G401 (cell line): Measurements from ENCODE around the gene UBR2. TPM values are rescaled to one million over a fixed set of nuclear protein-coding genes. Genes with fewer than 3 reads are reported as not detected.
"Not testable (repeated sequence)": the region's sequence is repeated elsewhere in the genome, so short reads cannot be mapped to it uniquely, and the experiment has no call there.

Experiments used
- DNase-seq: peaks from one replicate; pipeline ENCODE4 v3.0.0-alpha.2; 2015; ENCODE audit warnings: low spot score
- in situ Hi-C: cut with HindIII; loops from 2 replicates; pipeline ENCODE4 v1.10.0; 2016; ENCODE audit warnings: low sequenced_read_pairs, mixed read lengths
- total RNA-seq: library from RNA; depleted of rRNA; stranded (reverse); fragments of >200 nt; shearing (Covaris generic); gene quantifications from 2 replicates; pipeline ENCODE4 v1.2.3, GENCODE V29; 2014

UBR2 gene
- total RNA-seq, 1 experiment from 2014 or later: 18.5 TPM

- in situ Hi-C loops: no loop called here
- DNase-seq: no peak
Measured at GRCh38 chr6:42604150-42604549, 40.3 kb downstream of the UBR2 start.

GRCh38 chr6:42604699-42605098 lies 40.9 kb downstream of the UBR2 start:
- DNase-seq, in situ Hi-C loops: not testable (repeated sequence)

GRCh38 chr6:42610416-42610815 lies 46.6 kb downstream of the UBR2 start:
- in situ Hi-C loops: no loop called here
- no peak for DNase-seq

GRCh38 chr6:42615518-42615917 lies 51.7 kb downstream of the UBR2 start:
- DNase-seq: no peak
- in situ Hi-C loops: no loop called here

GRCh38 chr6:42616716-42617115 lies 52.9 kb downstream of the UBR2 start:
- no peak for DNase-seq
- in situ Hi-C loops: no loop called here

GRCh38 chr6:42618105-42618504 lies 54.3 kb downstream of the UBR2 start:
- DNase-seq: no peak
- in situ Hi-C loops: no loop called here

GRCh38 chr6:42618686-42619085 lies 54.9 kb downstream of the UBR2 start:
- no peak for DNase-seq
- in situ Hi-C loops: no loop called here

- in situ Hi-C loops: no loop called here
- DNase-seq: no peak
Measured at GRCh38 chr6:42619963-42620362, 56.1 kb downstream of the UBR2 start.

- DNase-seq: no peak
- in situ Hi-C loops: no loop called here
Measured at GRCh38 chr6:42624601-42625000, 60.8 kb downstream of the UBR2 start.

GRCh38 chr6:42627044-42627443 lies 63.2 kb downstream of the UBR2 start:
- in situ Hi-C loops: no loop called here

GRCh38 chr6:42627674-42628073 lies 63.8 kb downstream of the UBR2 start:
- in situ Hi-C loops: no loop called here
- DNase-seq: no peak

More at GRCh38 chr6:42627044-42627443, 63.2 kb downstream of the UBR2 start:
- DNase-seq: no peak

- in situ Hi-C loops: no loop called here
- DNase-seq: no peak
Measured at GRCh38 chr6:42628604-42629003, 64.8 kb downstream of the UBR2 start.

GRCh38 chr6:42629845-42630244 lies 66.0 kb downstream of the UBR2 start:
- in situ Hi-C loops: no loop called here
- no peak for DNase-seq

GRCh38 chr6:42637681-42638080 lies 73.9 kb downstream of the UBR2 start:
- DNase-seq: no peak

GRCh38 chr6:42642794-42643193 lies 79.0 kb downstream of the UBR2 start:
- no peak for DNase-seq
- in situ Hi-C loops: no loop called here

More at GRCh38 chr6:42637681-42638080, 73.9 kb downstream of the UBR2 start:
- in situ Hi-C loops: no loop called here

GRCh38 chr6:42644211-42644610 lies 80.4 kb downstream of the UBR2 start:
- in situ Hi-C loops: no loop called here
- DNase-seq: no peak

- DNase-seq: no peak
- in situ Hi-C loops: loop anchor here (25.0 kb wide), 1 partner anchor 210 kb away; no protein-coding TSS in a partner anchor
Measured at GRCh38 chr6:42652024-42652746, 88.4 kb downstream of the UBR2 start.

- in situ Hi-C loops: loop anchor here (25.0 kb wide), 1 partner anchor 208 kb away; no protein-coding TSS in a partner anchor
- DNase-seq: no peak
Measured at GRCh38 chr6:42653851-42654250, 90.0 kb downstream of the UBR2 start.

- in situ Hi-C loops: loop anchor here (25.0 kb wide), 1 partner anchor 202 kb away; no protein-coding TSS in a partner anchor
- DNase-seq: no peak
Measured at GRCh38 chr6:42659806-42660205, 96.0 kb downstream of the UBR2 start.

- peak; percentile 89 for DNase-seq
- in situ Hi-C loops: loop anchor here (25.0 kb wide), 1 partner anchor 201 kb away; no protein-coding TSS in a partner anchor
Measured at GRCh38 chr6:42661540-42662153, 97.8 kb downstream of the UBR2 start.
